Measurements from ENCODE around the gene DCAF6.
"Not testable (repeated sequence)": the region's sequence is repeated elsewhere in the genome, so short reads cannot be mapped to it uniquely, and the experiment has no call there.

DCAF6 gene

DNA sequence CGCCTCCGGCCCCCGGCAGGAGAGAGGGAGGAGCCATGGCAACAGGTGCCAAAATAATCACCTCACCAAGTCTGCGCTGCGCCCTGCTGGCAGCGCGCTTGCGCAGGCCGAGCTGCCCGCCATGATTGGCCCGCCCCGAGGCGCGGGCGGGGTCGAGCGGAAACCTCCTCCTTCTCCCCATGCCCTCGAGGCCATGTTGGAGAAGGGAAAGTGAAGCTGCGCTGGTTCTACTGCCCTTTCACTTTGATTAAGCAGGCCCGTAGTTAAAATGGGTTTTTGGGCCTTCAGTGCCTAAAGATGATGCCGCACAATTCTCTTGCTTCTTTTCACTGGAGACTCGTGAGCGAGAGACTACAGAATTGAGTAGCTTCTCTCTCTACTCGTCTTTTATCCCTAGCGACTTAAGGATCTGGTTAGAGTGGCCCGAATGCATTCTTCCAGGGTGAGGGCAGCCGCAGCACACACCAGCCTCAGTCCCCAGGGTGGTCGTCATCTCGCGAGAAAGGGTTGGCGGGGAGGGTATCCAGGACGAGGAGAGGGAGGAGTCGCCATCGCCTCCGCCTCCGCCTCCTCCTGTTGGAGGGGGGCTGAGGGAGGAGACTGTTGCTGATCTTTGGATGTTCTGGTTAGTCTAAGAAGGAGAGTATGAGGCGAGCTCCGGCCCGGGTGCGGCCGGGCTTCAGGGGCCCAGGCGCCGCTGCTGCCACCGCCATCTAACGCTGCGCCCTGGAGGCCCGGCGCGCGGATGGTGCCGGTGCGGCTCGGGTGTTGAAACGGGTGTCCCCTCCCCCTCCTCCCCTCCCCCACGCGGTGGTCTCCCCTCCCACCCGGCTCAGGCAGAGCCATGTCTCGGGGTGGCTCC, at the start of gene DCAF6:
DCAF6 (plus strand) TSS at position 616 of the 862 bp plus-strand sequence; CDS start at position 845, 229 bp downstream.
- Histone ChIP-seq H3K27me3 (ENCODE audit: control insufficient read depth, insufficient read depth, low read length) (no peaks in the 10 kb centered on the region), H3K4me3 (ENCODE audit: low read length) (peak within 1 kb of the TSS; percentile 60), H3K9me3 (ENCODE audit: control insufficient read depth, low read length) (no peaks in the 10 kb centered on the region), H3K4me1 (ENCODE audit: control insufficient read depth, insufficient read depth, low read length) (no peaks in the 10 kb centered on the region), H3K36me3 (ENCODE audit: control insufficient read depth, insufficient read depth, low read length) (no peaks in the 10 kb centered on the region), H3K9ac (ENCODE audit: low read length) (peak within 1 kb of the TSS; percentile 93)

GRCh38 chr1:167887187-167887586, 49.3 kb upstream of the DCAF6 start:
- not testable (repeated sequence) for H3K9me3 ChIP-seq (ENCODE audit: control insufficient read depth, low read length); H3K4me1 ChIP-seq (ENCODE audit: control insufficient read depth, insufficient read depth, low read length); H3K4me3 ChIP-seq (ENCODE audit: low read length); H3K9ac ChIP-seq (ENCODE audit: low read length); H3K36me3 ChIP-seq (ENCODE audit: control insufficient read depth, insufficient read depth, low read length); H3K27me3 ChIP-seq (ENCODE audit: control insufficient read depth, insufficient read depth, low read length)

DNA sequence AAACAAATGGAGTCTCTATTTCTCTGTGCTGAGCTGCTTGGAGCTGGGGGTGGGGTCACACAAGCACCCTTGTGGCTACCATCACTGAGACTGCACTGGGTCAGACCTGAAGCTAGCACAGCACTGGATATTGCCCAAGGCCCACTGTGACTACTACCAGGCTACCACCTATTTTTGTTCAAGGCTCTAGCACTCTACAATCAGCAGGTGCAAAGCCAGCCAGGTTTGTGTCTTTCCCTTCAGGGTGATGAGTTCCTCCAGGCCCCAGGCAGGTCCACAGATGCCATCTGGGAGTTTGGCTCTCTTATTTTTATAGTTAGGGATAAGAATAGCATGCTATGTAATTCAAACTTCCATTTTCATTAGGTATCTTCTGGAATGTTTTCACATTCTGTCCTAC, 46.1 kb upstream of the DCAF6 start:
- Histone ChIP-seq H3K4me1 (ENCODE audit: control insufficient read depth, insufficient read depth, low read length) (no peaks in the 10 kb centered on the region), H3K9me3 (ENCODE audit: control insufficient read depth, low read length) (no peaks in the 10 kb centered on the region), H3K36me3 (ENCODE audit: control insufficient read depth, insufficient read depth, low read length) (no peaks in the 10 kb centered on the region), H3K9ac (ENCODE audit: low read length) (no peak overlapping the region), H3K27me3 (ENCODE audit: control insufficient read depth, insufficient read depth, low read length) (no peaks in the 10 kb centered on the region), H3K4me3 (ENCODE audit: low read length) (no peak overlapping the region)

DNA sequence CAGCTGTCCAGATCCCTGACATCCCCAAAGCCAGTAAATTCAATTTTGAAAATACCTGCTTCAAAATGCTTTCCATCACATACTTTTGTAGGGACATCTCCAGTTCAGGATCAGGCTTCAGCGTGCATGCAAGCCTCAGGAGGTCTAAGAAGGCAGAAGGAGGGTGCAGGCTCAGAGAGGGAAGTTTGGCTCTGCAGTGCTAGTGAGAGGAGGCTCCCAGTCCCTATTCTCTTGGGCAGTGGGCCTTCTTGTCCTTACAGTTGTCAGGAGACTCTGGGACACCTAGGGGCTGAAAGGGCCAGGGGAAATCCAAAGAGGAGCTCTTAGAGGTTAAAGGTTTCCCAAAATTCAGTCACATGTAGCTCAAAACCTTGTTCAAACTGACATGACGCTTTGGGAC, 42.7 kb upstream of the DCAF6 start:
- Histone ChIP-seq H3K36me3 (ENCODE audit: control insufficient read depth, insufficient read depth, low read length) (no peaks in the 10 kb centered on the region), H3K27me3 (ENCODE audit: control insufficient read depth, insufficient read depth, low read length) (no peaks in the 10 kb centered on the region), H3K9me3 (ENCODE audit: control insufficient read depth, low read length) (no peaks in the 10 kb centered on the region), H3K4me3 (ENCODE audit: low read length) (no peak overlapping the region), H3K9ac (ENCODE audit: low read length) (no peak overlapping the region), H3K4me1 (ENCODE audit: control insufficient read depth, insufficient read depth, low read length) (no peaks in the 10 kb centered on the region)

- no peaks in the 10 kb centered on the region for H3K36me3 ChIP-seq (ENCODE audit: control insufficient read depth, insufficient read depth, low read length)
- H3K9ac ChIP-seq (ENCODE audit: low read length) = no peak overlapping the region
- no peaks in the 10 kb centered on the region for H3K27me3 ChIP-seq (ENCODE audit: control insufficient read depth, insufficient read depth, low read length)
- no peak overlapping the region for H3K4me3 ChIP-seq (ENCODE audit: low read length)
- no peaks in the 10 kb centered on the region for H3K4me1 ChIP-seq (ENCODE audit: control insufficient read depth, insufficient read depth, low read length)
- H3K9me3 ChIP-seq (ENCODE audit: control insufficient read depth, low read length) = no peaks in the 10 kb centered on the region
Measured at GRCh38 chr1:167898578-167899222, 37.8 kb upstream of the DCAF6 start.

DNA sequence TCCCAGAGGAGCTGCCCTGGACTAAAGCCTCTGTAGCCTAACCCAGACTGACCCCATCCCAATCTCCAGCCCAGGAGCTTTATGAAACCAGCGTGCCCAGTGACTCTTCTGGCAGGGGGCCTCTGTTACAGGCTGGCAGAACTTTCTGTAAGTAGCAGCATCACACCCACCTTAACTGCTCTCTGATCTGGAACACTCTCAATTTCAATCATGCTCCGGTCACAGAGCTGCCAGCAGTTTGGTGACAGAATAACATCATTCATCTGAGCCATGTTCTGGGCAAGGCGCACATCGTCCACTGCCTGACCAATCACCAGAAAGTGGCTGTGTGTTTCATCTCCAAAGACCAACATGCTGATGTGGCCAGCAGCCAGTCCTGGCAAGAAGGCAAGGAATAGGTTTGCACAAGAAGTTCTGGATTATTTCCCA, 37.2 kb upstream of the DCAF6 start:
- Histone ChIP-seq H3K9me3 (ENCODE audit: control insufficient read depth, low read length) (no peaks in the 10 kb centered on the region), H3K36me3 (ENCODE audit: control insufficient read depth, insufficient read depth, low read length) (no peaks in the 10 kb centered on the region), H3K27me3 (ENCODE audit: control insufficient read depth, insufficient read depth, low read length) (no peaks in the 10 kb centered on the region), H3K4me1 (ENCODE audit: control insufficient read depth, insufficient read depth, low read length) (no peaks in the 10 kb centered on the region), H3K4me3 (ENCODE audit: low read length) (no peak overlapping the region), H3K9ac (ENCODE audit: low read length) (no peak overlapping the region)

DNA sequence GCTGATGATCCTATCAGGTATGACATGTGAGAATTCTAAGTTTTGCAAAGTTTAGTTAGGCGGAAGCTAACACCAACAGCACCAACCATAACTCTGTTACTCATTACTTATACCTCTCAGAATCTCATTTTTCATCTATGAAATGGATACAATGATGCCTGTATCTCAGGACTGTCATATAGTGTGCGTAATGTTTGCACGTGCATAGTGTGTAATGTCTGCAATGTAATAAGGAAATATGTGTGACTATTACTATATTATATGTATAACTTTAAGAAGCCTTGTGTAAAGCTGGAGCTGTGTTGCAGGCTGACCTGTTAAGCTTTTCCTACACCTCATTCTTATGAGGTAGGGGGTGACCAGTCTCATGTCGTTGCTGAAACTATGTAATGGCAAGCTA, 35.6 kb upstream of the DCAF6 start:
- no peak overlapping the region for H3K4me3 ChIP-seq (ENCODE audit: low read length)
- H3K4me1 ChIP-seq (ENCODE audit: control insufficient read depth, insufficient read depth, low read length) = no peaks in the 10 kb centered on the region
- H3K27me3 ChIP-seq (ENCODE audit: control insufficient read depth, insufficient read depth, low read length) = no peaks in the 10 kb centered on the region

DNA sequence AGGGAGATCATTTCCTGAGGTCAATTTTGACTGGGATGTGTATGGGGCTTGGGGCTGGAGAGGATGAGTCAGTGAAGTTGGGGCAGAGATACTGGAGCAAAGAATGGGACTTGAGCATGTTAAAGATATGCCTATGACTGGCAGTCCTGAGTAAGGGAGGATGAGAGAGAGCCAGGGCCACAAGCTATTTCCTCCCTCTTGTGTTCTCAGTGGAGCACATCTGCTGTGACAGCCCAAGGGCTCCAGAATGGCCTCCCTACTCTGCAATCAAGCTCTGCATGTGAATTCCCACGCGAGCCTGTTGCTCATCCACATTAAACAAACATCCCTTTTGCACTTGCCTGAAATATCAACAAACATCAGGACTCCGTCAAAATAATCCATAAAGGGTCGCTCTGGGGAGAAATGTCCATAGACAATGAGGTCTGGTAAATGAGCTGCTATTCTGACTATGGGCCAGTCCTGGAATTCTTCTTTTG, 31.8 kb upstream of the DCAF6 start:
- Histone ChIP-seq H3K27me3 (ENCODE audit: control insufficient read depth, insufficient read depth, low read length) (no peaks in the 10 kb centered on the region), H3K9ac (ENCODE audit: low read length) (no peak overlapping the region), H3K36me3 (ENCODE audit: control insufficient read depth, insufficient read depth, low read length) (no peaks in the 10 kb centered on the region), H3K4me3 (ENCODE audit: low read length) (no peak overlapping the region), H3K9me3 (ENCODE audit: control insufficient read depth, low read length) (no peaks in the 10 kb centered on the region), H3K4me1 (ENCODE audit: control insufficient read depth, insufficient read depth, low read length) (no peaks in the 10 kb centered on the region)

More for the DNA sequence above, 35.6 kb upstream of the DCAF6 start:
- no peaks in the 10 kb centered on the region for H3K36me3 ChIP-seq (ENCODE audit: control insufficient read depth, insufficient read depth, low read length)
- H3K9me3 ChIP-seq (ENCODE audit: control insufficient read depth, low read length) = no peaks in the 10 kb centered on the region
- no peak overlapping the region for H3K9ac ChIP-seq (ENCODE audit: low read length)

- Histone ChIP-seq H3K9me3 (ENCODE audit: control insufficient read depth, low read length) (no peaks in the 10 kb centered on the region), H3K9ac (ENCODE audit: low read length) (no peak overlapping the region), H3K4me3 (ENCODE audit: low read length) (no peak overlapping the region), H3K4me1 (ENCODE audit: control insufficient read depth, insufficient read depth, low read length) (no peaks in the 10 kb centered on the region), H3K36me3 (ENCODE audit: control insufficient read depth, insufficient read depth, low read length) (no peaks in the 10 kb centered on the region), H3K27me3 (ENCODE audit: control insufficient read depth, insufficient read depth, low read length) (no peaks in the 10 kb centered on the region)
Measured at GRCh38 chr1:167905182-167905581, 31.3 kb upstream of the DCAF6 start.

- Histone ChIP-seq H3K4me1 (ENCODE audit: control insufficient read depth, insufficient read depth, low read length) (peaks cover 4% of the 10 kb centered on the region), H3K9ac (ENCODE audit: low read length) (no peak overlapping the region), H3K27me3 (ENCODE audit: control insufficient read depth, insufficient read depth, low read length) (no peaks in the 10 kb centered on the region), H3K36me3 (ENCODE audit: control insufficient read depth, insufficient read depth, low read length) (no peaks in the 10 kb centered on the region), H3K4me3 (ENCODE audit: low read length) (no peak overlapping the region), H3K9me3 (ENCODE audit: control insufficient read depth, low read length) (no peaks in the 10 kb centered on the region)
Measured at GRCh38 chr1:167905671-167906070, 30.8 kb upstream of the DCAF6 start.

DNA sequence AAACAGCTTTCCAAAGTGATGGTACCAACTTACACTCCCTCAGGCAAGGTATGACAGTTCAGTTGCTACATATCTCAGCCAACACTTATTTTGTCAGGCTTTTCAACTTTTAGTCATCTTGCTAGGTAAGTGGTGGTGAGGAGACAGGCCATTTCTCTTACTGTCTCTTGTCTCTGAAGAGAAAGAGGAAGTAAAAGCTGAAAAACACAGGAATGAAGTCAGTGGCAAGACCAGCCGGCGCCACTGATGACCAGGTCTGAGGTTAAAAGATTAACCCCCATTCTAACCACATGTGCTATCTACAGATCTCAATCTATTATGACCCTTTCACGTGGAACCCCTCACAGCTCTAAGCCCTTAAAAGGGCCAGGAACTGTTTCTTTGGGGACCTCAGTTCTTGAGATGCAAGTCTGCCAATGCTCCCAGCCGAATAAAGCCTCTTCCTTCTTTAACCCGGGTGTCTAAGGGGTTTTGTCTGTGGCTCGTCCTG, 26.7 kb upstream of the DCAF6 start:
- no peaks in the 10 kb centered on the region for H3K36me3 ChIP-seq (ENCODE audit: control insufficient read depth, insufficient read depth, low read length)
- no peaks in the 10 kb centered on the region for H3K27me3 ChIP-seq (ENCODE audit: control insufficient read depth, insufficient read depth, low read length)
- no peaks in the 10 kb centered on the region for H3K9me3 ChIP-seq (ENCODE audit: control insufficient read depth, low read length)
- no peak overlapping the region for H3K9ac ChIP-seq (ENCODE audit: low read length)
- no peak overlapping the region for H3K4me3 ChIP-seq (ENCODE audit: low read length)
- H3K4me1 ChIP-seq (ENCODE audit: control insufficient read depth, insufficient read depth, low read length) = peaks cover 8% of the 10 kb centered on the region

DNA sequence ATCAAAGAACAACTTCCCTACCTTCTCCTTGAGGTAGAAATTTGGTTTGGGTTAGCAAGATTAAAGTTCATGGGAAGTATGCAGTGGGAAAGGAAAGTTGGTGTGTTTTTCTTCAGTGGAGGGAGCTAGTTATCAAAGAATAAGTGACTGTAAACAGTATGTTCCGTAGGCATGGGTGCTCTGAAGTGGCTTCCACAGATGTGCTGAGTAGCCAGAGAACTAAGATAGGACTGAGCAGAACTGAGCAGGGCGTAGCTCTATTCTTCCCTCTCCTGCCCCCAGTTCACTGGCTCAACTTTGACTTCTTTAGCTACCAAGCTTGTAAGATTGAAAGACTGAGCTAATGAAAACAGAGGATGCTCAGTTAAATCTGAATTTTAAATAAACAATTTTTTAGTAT, 26.0 kb upstream of the DCAF6 start:
- no peak overlapping the region for H3K9ac ChIP-seq (ENCODE audit: low read length)
- peaks cover 8% of the 10 kb centered on the region for H3K4me1 ChIP-seq (ENCODE audit: control insufficient read depth, insufficient read depth, low read length)
- H3K27me3 ChIP-seq (ENCODE audit: control insufficient read depth, insufficient read depth, low read length) = no peaks in the 10 kb centered on the region
- no peaks in the 10 kb centered on the region for H3K9me3 ChIP-seq (ENCODE audit: control insufficient read depth, low read length)
- no peak overlapping the region for H3K4me3 ChIP-seq (ENCODE audit: low read length)
- H3K36me3 ChIP-seq (ENCODE audit: control insufficient read depth, insufficient read depth, low read length) = no peaks in the 10 kb centered on the region
